ENCODE measurements around the gene SEPTIN1. TPM values are rescaled to one million over a fixed set of nuclear protein-coding genes. Genes with fewer than 3 reads are reported as not detected.

SEPTIN1 gene
- total RNA-seq, 1 experiment from 2014 or later: 0.34 TPM

GRCh38 chr16:30358577-30358936, 23.8 kb downstream of the SEPTIN1 start:
- CTCF ChIA-PET: no interaction called here
- Mint-ChIP-seq H3K4me3 (ENCODE audit: unreplicated experiment) (no peak overlapping the region), H3K27ac (ENCODE audit: unreplicated experiment) (no peak overlapping the region), H3K9me3 (ENCODE audit: unreplicated experiment) (no peaks in the 10 kb centered on the region), H3K27me3 (ENCODE audit: insufficient read depth, unreplicated experiment) (no peaks in the 10 kb centered on the region), H3K4me1 (ENCODE audit: low read depth, unreplicated experiment) (peaks cover 34% of the 10 kb centered on the region), H3K36me3 (ENCODE audit: insufficient read depth, unreplicated experiment) (peaks cover 61% of the 10 kb centered on the region)
- H3K9me3 ChIP-seq: no peaks in the 10 kb centered on the region
- DNase-seq: no peak
- no peaks in the 10 kb centered on the region for H3K27me3 ChIP-seq (replicated peaks; ENCODE audit: control insufficient read depth, insufficient read depth, low read length)
- intact Hi-C loops (cut with micrococcal nuclease; ENCODE audit: unreplicated experiment): loop anchor here (5.0 kb wide), 1 partner anchor 49 kb away; the partner anchor contains the start of gene ZNF771
- no peak for TF ChIP-seq CTCF (IDR thresholded peaks at IDR 0.05; ENCODE audit: insufficient read depth in 1 of 2, low read depth in 1 of 2, low read length in 1 of 2, severe bottlenecking in 1 of 2, unreplicated experiment in 1 of 2)
- POLR2A ChIA-PET: interaction anchor here (0.7 kb wide), 1 partner anchor 12 kb away, joined by 3 read pairs; the partner anchor contains the start of gene TBC1D10B
- H3K4me3 ChIP-seq (ENCODE audit: low read depth, low read length): no peak overlapping the region
- H3K4me1 ChIP-seq: peaks cover 5% of the 10 kb centered on the region; the same call in 1 of the 2 replicates
- peaks cover 1% of the 10 kb centered on the region for H3K36me3 ChIP-seq (ENCODE audit: control insufficient read depth, insufficient read depth, low read length)
- BruUV-seq (replicated peaks): no TSS peak

GRCh38 chr16:30357715-30358576, 24.4 kb downstream of the SEPTIN1 start:
- ChIA-PET POLR2A (interaction anchor here (0.7 kb wide), 1 partner anchor 13 kb away, joined by 3 read pairs; the partner anchor contains the start of gene TBC1D10B), CTCF (interaction anchor here (0.5 to 0.9 kb wide), 2 partner anchors 51 to 784 kb away, joined by 3 read pairs; no protein-coding TSS in a partner anchor)
- Mint-ChIP-seq H3K9me3 (ENCODE audit: unreplicated experiment) (no peaks in the 10 kb centered on the region), H3K36me3 (ENCODE audit: insufficient read depth, unreplicated experiment) (peaks cover 61% of the 10 kb centered on the region), H3K27me3 (ENCODE audit: insufficient read depth, unreplicated experiment) (no peaks in the 10 kb centered on the region), H3K4me3 (ENCODE audit: unreplicated experiment) (peak overlapping the region; percentile 19), H3K27ac (ENCODE audit: unreplicated experiment) (no peak overlapping the region), H3K4me1 (ENCODE audit: low read depth, unreplicated experiment) (peaks cover 30% of the 10 kb centered on the region)
- H3K4me3 ChIP-seq (ENCODE audit: low read depth, low read length): no peak overlapping the region
- intact Hi-C loops (cut with micrococcal nuclease; ENCODE audit: unreplicated experiment): loop anchor here (5.0 kb wide), 1 partner anchor 49 kb away; the partner anchor contains the start of gene ZNF771
- H3K36me3 ChIP-seq (ENCODE audit: control insufficient read depth, insufficient read depth, low read length): peaks cover 1% of the 10 kb centered on the region
- TF ChIP-seq CTCF (IDR thresholded peaks at IDR 0.05; ENCODE audit: insufficient read depth in 1 of 2, low read depth in 1 of 2, low read length in 1 of 2, severe bottlenecking in 1 of 2, unreplicated experiment in 1 of 2): no peak
- DNase-seq: no peak
- H3K4me1 ChIP-seq: peaks cover 5% of the 10 kb centered on the region; the same call in 1 of the 2 replicates
- no peaks in the 10 kb centered on the region for H3K27me3 ChIP-seq (replicated peaks; ENCODE audit: control insufficient read depth, insufficient read depth, low read length)
- no TSS peak for BruUV-seq (replicated peaks)
- H3K9me3 ChIP-seq: no peaks in the 10 kb centered on the region

- Mint-ChIP-seq H3K4me1 (ENCODE audit: low read depth, unreplicated experiment) (peaks cover 28% of the 10 kb centered on the region), H3K36me3 (ENCODE audit: insufficient read depth, unreplicated experiment) (peaks cover 60% of the 10 kb centered on the region), H3K27ac (ENCODE audit: unreplicated experiment) (peak overlapping the region; percentile 99), H3K27me3 (ENCODE audit: insufficient read depth, unreplicated experiment) (no peaks in the 10 kb centered on the region), H3K9me3 (ENCODE audit: unreplicated experiment) (no peaks in the 10 kb centered on the region), H3K4me3 (ENCODE audit: unreplicated experiment) (no peak overlapping the region)
- BruUV-seq (replicated peaks): no TSS peak
- intact Hi-C loops (cut with micrococcal nuclease; ENCODE audit: unreplicated experiment): loop anchor here (5.0 kb wide), 1 partner anchor 50 kb away; the partner anchor contains the start of gene ZNF771
- no peaks in the 10 kb centered on the region for H3K27me3 ChIP-seq (replicated peaks; ENCODE audit: control insufficient read depth, insufficient read depth, low read length)
- ChIA-PET POLR2A (interaction anchor here (1.1 to 1.3 kb wide), 2 partner anchors 12 to 14 kb away, joined by 4 to 5 read pairs; no protein-coding TSS in a partner anchor), CTCF (interaction anchor here (0.5 to 1.1 kb wide), 4 partner anchors 14 to 785 kb away, joined by 3 to 4 read pairs (median 3); partner anchors contain the start of gene TBC1D10B)
- DNase-seq: no peak
- no peaks in the 10 kb centered on the region for H3K9me3 ChIP-seq
- H3K36me3 ChIP-seq (ENCODE audit: control insufficient read depth, insufficient read depth, low read length): peaks cover 4% of the 10 kb centered on the region
- no peak for TF ChIP-seq CTCF (IDR thresholded peaks at IDR 0.05; ENCODE audit: insufficient read depth in 1 of 2, low read depth in 1 of 2, low read length in 1 of 2, severe bottlenecking in 1 of 2, unreplicated experiment in 1 of 2)
- peaks cover 5% of the 10 kb centered on the region; the same call in 1 of the 2 replicates for H3K4me1 ChIP-seq
- H3K4me3 ChIP-seq (ENCODE audit: low read depth, low read length): no peak overlapping the region
Observed at GRCh38 chr16:30357085-30357714, 25.2 kb downstream of the SEPTIN1 start.

Measured in Caco-2 (cell line).